HFF-Myc (cell line): Measurements from ENCODE around the gene PROP1.
"Not testable (repeated sequence)": the region's sequence is repeated elsewhere in the genome, so short reads cannot be mapped to it uniquely, and the experiment has no call there.

Experiments
- DNase-seq: peaks from one replicate; pipeline ENCODE4 v3.0.0-alpha.2; 2011; ENCODE audit warnings: low read depth; ENCODE audit errors: extremely low read depth
- H3K4me3 ChIP-seq: replicated peaks from 2 replicates; pipeline ENCODE4 v1.5.1; 2011; ENCODE audit warnings: low read depth, mild to moderate bottlenecking, control low read depth, low read length
- TF ChIP-seq, protein P1 (sequence below): IDR thresholded peaks from 2 replicates; pipeline ENCODE4 v1.5.1; 2012; ENCODE audit warnings: mild to moderate bottlenecking, low read depth, low read length, control low read depth; ENCODE audit errors: missing control alignments

Gene PROP1

DNA sequence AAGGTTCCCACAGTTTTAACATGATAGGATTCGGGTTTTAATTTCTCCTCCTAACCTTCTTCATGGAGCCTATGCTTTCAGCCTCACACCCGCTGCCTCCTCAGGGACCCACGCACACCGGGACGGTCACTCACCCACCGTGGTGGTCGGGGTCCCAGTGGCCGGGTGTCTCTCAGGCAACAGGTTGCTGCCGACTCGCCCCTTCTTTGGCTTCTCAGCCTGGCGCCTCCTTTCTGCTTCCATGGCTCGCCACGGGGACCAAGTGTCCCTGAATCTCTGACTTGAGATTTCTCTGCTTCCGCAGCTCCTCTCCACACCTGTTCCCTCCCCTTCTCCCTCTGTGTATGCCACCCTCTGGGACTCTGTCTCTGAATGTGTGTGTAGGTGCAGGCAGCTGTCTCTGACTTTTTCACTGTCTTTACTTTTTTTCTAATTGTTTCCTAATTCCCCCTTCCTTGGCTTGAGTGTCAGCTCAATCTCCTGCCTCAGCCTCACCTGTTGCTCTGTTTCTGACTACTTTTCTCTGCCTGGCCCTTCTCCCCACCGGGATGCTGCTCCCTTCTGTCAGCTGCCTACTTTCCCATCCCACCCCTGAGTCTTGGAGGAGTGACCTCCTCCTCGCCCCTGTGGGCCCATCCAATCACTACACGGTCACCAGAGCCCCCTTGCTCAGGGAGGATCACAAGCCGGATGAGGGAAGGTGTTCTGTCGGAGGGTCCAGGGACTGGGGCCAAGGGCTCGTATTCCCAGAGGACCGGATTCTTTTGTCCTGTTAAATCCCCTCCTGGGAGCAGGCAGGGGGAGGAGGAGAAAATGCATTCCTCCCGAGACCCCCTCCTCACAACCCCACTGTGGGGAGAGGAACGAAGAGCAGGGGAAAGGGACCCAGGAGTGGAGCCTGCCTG, at the start of gene PROP1:
PROP1 (minus strand) TSS at position 552 of the 905 bp plus-strand sequence; CDS start at position 243, 309 bp downstream.
- TF ChIP-seq, protein P1, sequence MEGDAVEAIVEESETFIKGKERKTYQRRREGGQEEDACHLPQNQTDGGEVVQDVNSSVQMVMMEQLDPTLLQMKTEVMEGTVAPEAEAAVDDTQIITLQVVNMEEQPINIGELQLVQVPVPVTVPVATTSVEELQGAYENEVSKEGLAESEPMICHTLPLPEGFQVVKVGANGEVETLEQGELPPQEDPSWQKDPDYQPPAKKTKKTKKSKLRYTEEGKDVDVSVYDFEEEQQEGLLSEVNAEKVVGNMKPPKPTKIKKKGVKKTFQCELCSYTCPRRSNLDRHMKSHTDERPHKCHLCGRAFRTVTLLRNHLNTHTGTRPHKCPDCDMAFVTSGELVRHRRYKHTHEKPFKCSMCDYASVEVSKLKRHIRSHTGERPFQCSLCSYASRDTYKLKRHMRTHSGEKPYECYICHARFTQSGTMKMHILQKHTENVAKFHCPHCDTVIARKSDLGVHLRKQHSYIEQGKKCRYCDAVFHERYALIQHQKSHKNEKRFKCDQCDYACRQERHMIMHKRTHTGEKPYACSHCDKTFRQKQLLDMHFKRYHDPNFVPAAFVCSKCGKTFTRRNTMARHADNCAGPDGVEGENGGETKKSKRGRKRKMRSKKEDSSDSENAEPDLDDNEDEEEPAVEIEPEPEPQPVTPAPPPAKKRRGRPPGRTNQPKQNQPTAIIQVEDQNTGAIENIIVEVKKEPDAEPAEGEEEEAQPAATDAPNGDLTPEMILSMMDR: no peak
- DNase-seq: no peak
- no peak within 1 kb of the TSS for H3K4me3 ChIP-seq

DNA sequence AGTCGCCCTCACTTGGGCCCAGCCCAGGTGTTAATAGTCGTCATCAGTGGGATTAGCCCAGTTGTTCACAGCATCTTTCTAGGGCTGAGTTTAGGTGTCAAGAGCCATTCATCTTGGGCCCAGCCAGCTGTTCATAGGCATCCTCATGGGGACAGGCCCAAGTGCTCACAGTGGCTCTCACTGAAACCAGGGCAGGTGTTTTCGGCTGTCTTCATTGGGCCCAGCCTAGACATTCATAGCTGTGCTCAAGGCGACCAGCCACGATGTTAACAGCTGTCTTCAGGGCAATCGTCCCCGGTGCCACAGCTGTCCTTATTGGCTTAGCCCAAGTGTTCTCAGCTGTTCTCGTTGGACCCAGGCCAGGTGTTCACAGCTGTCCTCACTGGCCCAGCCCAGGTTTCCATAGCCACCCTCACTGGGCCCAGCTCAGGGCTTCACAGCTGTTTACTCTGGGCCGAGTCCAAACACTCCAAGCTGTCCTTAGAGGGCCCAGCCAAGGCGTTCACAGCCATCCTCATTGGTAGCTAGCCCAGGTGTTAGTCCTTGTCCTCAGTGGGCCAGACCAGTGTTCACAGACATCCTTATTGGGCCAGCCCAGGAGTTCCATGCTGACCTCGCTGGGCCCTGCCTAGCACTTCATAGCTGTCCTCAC, 23.5 kb upstream of the PROP1 start:
- not testable (repeated sequence) for DNase-seq, H3K4me3 ChIP-seq

DNA sequence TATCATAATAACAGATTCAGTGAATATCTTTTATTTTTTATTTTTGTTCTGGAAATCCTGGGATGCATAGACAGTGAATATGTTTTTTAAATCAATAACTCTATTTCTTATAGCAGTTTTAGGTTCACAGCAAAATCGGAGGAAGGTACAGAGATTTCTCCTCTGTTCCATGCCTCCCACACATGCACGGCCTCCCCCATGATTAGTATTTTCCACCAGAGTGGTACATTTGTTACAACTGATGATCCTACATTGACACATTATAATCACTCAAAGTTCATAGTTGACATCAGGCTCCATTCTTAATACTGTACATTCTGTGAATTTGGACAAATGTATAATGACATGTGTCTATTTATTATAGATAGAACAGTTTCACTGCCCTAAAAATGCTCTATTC, 16.7 kb upstream of the PROP1 start:
- H3K4me3 ChIP-seq, DNase-seq: not testable (repeated sequence)

DNA sequence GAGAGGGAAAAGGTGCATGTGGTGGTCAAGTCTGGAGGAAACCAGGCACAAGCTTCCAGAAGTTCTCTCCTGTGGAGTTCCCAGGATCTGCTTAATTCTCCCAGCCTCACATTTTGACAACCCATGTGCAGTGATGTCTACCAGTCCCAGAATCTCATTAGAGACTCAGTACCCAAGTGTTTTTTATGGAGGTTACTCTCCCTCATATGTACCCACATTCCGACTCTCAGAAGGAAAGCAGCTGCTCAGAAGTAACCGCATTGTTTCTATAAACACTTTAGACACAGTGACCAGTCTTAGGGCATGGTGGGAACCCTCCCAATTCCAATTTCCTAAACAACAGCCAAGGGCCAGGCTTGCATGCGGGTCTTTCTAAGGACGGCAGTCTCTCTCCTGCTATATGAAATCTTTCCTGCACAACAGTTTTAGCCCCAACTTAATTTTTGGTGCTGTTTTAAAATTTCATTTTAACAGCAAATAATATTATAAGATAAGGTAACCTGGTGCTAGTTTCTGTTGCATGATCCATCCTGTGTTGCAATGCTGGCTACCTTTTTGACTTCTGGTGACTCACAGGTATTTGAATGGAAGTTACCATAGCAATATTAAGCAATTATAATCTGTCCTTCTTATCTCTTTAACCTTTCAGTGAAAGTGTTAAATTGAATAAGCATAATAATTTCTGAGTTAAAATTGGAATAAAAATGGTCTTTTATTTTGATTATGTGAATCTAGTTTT, 15.9 kb upstream of the PROP1 start:
- not testable (repeated sequence) for H3K4me3 ChIP-seq, DNase-seq

DNA sequence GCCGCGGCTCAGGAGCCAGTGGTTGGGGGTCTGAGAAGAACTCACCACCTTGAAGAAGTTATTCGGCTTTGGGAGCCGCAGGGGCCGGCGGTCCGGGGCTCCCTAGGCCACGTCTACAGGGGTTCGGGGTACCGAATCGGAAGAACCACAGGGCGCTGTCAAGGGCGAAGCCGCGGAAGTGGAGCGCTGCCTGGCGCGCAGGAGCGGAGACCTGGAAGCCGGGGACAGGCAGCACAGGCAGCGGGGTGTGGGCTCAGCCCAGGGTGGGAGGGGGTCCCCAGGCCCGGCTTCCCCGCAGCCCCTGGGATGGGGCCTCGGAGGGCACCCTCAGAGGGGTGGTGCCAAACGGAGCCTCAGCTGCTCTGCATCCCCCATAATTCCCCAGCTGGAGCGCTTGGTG, 11.2 kb upstream of the PROP1 start:
- not testable (repeated sequence) for DNase-seq, H3K4me3 ChIP-seq

DNA sequence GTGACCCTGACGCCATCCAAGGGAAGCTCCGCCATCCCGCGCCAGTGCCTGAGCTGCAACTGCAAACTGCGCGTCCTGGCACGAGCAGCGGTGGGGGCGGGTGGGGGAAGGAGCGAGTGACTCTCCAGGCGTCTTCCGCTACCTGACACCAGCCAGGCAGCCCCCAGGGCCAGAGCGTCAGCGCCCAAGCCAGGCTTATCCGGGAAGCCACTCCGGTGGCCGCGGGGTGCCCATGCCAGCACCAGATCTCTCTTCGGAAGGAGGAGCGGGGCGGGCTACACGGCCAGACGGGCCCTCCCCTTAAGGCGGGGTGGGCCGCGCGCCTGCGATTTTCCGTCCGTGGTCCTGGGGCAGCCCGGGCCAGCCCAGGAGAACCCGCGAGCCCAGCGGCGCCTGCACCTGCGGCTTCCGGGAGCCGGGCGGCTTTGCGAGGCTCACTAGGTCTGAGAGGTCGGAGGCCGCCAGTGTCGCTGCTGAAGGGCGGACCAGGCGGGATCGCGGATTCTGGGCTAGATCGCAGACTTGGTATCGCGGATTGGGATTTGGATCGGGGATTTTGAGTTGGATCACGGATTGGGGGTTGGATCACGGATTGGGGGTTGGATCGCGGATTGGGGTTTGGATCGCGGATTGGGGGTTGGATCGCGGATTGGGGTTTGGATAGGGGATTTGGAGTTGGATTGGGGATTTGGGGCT, 10.6 kb upstream of the PROP1 start:
- not testable (repeated sequence) for DNase-seq, H3K4me3 ChIP-seq

DNA sequence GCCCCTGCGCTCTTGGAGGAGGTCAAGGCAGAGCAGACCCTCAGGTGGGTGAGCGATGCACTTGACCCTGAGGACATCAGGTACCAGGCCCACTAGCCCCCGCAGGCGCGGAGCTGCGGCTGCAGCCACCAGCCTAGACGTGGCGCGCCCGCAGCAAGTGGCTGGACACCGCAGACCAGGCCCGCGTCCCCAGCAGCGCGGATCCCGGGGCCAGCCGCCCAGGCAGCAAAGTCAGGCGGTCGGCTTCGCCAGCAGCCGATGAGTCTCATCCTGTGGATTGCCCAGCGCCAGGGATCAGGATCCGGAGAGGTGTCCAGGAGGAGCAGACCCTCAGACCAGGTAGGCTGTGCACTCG, 10.1 kb upstream of the PROP1 start:
- not testable (repeated sequence) for DNase-seq, H3K4me3 ChIP-seq

DNA sequence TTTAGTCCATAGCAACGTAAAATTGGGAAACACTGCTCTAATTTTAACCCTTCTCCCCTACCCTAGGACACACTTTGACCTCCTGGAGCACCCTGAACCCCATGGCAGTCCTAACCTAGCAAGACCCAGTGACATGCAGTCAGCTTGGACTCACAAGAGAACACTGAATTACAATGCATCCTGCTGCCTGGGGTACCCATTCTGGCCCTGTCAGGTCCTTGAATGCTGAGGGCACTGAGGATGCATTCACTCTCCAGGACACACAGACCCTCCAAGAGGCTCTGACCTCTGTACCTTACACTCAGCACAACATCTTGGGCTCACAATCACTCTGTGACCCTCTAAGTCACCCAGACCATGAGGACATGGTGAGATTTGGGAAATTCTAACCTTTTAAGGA, 1.8 kb upstream of the PROP1 start:
- DNase-seq: no peak
- H3K4me3 ChIP-seq: no peak overlapping the region
- TF ChIP-seq, protein P1: no peak

DNA sequence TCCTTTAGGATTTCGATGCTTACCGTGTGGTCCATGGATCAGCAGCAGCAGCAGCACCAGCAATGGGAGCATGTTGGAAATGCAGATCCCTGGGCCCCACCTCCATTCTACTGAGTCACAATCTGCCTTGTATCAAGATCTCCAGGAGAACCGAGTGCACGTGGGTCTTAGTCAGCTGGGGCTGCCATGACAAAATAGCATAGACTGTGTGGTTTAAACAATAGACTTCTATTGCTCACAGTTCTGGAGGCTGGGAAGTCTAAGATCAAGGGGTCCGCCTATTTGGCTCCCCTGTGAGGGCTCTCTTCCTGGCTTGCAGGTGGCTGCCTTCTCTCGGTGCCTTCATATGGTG, 1.3 kb upstream of the PROP1 start:
- DNase-seq: no peak
- no peak overlapping the region for H3K4me3 ChIP-seq
- TF ChIP-seq, protein P1: no peak
